ENCODE results near the gene ZNF679. TPM values are rescaled to one million over a fixed set of nuclear protein-coding genes. Genes with fewer than 3 reads are reported as not detected.
"Not testable (repeated sequence)": the region's sequence is repeated elsewhere in the genome, so short reads cannot be mapped to it uniquely, and the experiment has no call there.

ZNF679 gene
- total RNA-seq (2012; rRNA removed) = not detected in 2 replicates

DNA sequence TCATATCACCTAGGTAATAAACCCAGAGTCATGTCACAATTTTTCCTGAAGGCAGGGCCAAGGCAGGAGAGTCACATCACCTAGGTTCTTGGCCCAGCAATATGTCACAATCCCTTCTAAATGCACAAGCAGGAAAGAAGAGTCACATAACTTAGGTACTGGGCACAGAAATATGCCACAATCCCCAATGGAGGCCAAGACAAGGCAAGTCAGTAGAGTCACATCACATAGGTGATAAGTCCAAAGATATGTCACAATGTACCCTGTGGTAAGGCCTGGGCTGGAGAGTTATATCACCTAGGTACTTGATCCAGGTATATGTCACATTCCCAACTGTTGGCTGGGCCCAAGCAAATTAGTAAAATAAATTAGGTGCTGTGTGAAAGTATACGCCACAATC lies at the start of gene ZNF679:
Gene ZNF679, plus strand, starts transcription at position 301 of the 400 bp plus-strand sequence. CDS start 20,644 bp downstream, outside the sequence.
- H3K27me3 ChIP-seq (ENCODE audit: control insufficient read depth, insufficient read depth, low read length); H3K4me3 ChIP-seq (ENCODE audit: low read length); H3K9ac ChIP-seq (ENCODE audit: low read depth, low read length); H3K4me1 ChIP-seq (ENCODE audit: control insufficient read depth, insufficient read depth, low read length); H3K36me3 ChIP-seq (ENCODE audit: insufficient read depth, low read length); H3K4me2 ChIP-seq (ENCODE audit: low read length): not testable (repeated sequence)
- H3K9me3 ChIP-seq (replicated peaks; ENCODE audit: low read length) = peaks cover 16% of the 10 kb centered on the region

DNA sequence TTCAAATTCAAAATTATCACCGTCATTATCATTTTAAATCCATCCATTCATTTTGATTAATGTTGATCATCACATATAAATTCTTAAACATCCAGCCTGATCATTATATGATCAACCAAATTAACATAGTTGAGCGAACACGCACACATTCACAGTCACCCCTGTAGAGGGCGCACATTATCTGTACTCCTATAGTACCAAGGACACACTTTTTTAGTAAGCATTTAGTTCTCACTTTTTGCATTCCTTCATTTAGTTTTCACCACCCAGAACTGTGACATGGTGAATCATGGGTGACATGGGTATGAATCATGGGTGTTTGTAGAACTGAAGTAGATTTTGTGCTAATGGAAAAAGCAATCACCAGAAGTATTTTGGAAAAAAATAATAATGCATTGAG lies 47.3 kb upstream of the ZNF679 start:
- no peaks in the 10 kb centered on the region for H3K4me1 ChIP-seq (ENCODE audit: control insufficient read depth, insufficient read depth, low read length)
- peaks cover 12% of the 10 kb centered on the region for H3K9me3 ChIP-seq (replicated peaks; ENCODE audit: low read length)
- H3K27me3 ChIP-seq (ENCODE audit: control insufficient read depth, insufficient read depth, low read length) = no peaks in the 10 kb centered on the region
- H3K4me2 ChIP-seq (ENCODE audit: low read length) = no peak overlapping the region
- no peaks in the 10 kb centered on the region for H3K36me3 ChIP-seq (ENCODE audit: insufficient read depth, low read length)
- no peak overlapping the region for H3K9ac ChIP-seq (ENCODE audit: low read depth, low read length)
- no peak overlapping the region for H3K4me3 ChIP-seq (ENCODE audit: low read length)

DNA sequence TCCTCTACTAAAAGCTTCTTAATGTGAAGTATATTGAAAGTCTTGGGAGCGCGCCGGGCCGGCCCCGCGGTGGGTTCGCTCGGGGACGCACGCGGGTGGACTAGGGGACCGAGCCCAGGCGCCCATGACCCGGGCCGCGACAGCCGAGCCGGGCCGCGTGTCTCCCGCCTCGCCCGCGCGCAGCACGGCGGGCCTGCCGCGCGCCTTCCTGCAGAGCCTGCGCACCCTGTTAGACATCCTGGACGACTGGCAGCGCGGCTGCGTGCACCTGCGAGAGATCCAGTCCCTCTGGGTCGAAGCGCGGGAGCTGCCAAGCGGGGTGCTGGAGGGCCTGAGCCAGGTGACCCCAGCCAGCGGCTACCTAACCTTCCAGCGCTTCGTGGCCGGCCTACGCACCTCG lies 46.7 kb upstream of the ZNF679 start:
- Histone ChIP-seq H3K9ac (ENCODE audit: low read depth, low read length) (no peak overlapping the region), H3K4me2 (ENCODE audit: low read length) (no peak overlapping the region), H3K36me3 (ENCODE audit: insufficient read depth, low read length) (no peaks in the 10 kb centered on the region), H3K27me3 (ENCODE audit: control insufficient read depth, insufficient read depth, low read length) (no peaks in the 10 kb centered on the region), H3K4me1 (ENCODE audit: control insufficient read depth, insufficient read depth, low read length) (no peaks in the 10 kb centered on the region), H3K4me3 (ENCODE audit: low read length) (no peak overlapping the region), H3K9me3 (replicated peaks; ENCODE audit: low read length) (peaks cover 12% of the 10 kb centered on the region)

DNA sequence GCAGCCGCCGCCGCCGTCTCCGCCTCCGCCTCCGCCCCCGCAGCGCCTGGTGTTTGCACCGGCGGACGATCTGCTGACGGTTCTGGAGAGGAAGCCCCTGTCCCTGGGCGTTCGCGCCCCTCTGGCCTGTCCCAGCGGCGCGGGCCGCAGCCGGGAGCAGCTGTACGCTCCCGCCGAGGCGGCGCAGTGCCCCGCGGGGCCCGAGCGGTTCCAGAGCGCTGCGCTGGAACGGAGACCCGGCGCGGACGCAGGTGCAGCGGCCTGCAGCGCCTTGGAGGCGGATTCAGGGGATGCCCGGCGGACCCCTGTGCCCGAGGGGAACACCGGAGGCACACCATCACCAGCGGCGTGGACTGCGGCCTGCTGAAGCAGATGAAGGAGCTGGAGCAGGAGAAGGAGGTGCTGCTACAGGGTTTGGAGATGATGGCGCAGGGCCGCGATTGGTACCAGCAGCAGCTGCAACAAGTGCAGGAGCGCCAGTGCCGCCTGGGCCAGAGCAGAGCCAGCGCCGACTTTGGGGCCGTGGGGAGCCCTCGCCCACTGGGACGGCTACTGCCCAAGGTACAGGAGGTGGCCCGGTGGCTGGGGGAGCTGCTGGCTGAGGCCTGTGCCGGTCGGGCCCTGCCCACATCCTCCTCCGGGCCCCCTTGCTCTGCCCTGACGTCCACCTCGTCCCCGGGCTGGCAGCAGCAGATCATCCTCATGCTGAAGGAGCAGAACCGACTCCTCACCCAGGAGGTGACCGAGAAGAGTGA lies 46.1 kb upstream of the ZNF679 start:
- Histone ChIP-seq H3K4me3 (ENCODE audit: low read length) (no peak overlapping the region), H3K4me1 (ENCODE audit: control insufficient read depth, insufficient read depth, low read length) (no peaks in the 10 kb centered on the region), H3K9me3 (replicated peaks; ENCODE audit: low read length) (peaks cover 12% of the 10 kb centered on the region), H3K27me3 (ENCODE audit: control insufficient read depth, insufficient read depth, low read length) (no peaks in the 10 kb centered on the region), H3K9ac (ENCODE audit: low read depth, low read length) (no peak overlapping the region), H3K36me3 (ENCODE audit: insufficient read depth, low read length) (no peaks in the 10 kb centered on the region), H3K4me2 (ENCODE audit: low read length) (no peak overlapping the region)

DNA sequence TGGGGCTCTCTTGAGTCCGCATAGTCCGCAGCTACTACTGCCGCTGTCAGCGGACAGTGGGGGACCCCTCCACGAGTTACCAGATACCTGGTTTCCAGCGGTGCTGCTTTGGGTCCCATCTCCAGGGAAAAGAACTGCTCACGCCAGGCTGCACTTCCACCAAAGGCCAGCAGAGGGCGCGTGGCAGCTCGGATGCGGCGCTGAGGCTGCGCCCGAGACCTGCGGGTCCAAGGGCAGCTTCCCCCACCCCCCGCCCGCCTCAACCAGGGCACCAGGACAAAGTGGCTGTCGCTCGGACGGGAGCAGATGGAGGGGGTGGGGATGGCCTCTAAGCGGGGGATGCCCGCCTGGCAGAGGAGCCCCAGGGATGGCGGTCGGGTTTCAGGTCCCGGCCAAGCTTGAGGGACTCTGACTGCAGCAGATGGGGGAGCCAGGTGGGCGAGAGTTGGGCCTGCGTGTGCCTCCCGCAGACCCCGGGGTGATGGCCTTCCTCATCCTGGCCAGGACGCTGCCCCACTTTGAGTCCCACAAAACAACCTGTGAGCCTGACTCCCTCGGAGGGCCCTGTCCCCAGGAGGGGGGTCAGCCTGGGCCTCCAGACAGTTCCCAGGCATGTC lies 45.0 kb upstream of the ZNF679 start:
- peaks cover 12% of the 10 kb centered on the region for H3K9me3 ChIP-seq (replicated peaks; ENCODE audit: low read length)
- H3K9ac ChIP-seq (ENCODE audit: low read depth, low read length) = no peak overlapping the region
- no peaks in the 10 kb centered on the region for H3K4me1 ChIP-seq (ENCODE audit: control insufficient read depth, insufficient read depth, low read length)
- H3K4me3 ChIP-seq (ENCODE audit: low read length) = no peak overlapping the region
- H3K27me3 ChIP-seq (ENCODE audit: control insufficient read depth, insufficient read depth, low read length) = no peaks in the 10 kb centered on the region
- H3K36me3 ChIP-seq (ENCODE audit: insufficient read depth, low read length) = no peaks in the 10 kb centered on the region
- H3K4me2 ChIP-seq (ENCODE audit: low read length) = no peak overlapping the region

DNA sequence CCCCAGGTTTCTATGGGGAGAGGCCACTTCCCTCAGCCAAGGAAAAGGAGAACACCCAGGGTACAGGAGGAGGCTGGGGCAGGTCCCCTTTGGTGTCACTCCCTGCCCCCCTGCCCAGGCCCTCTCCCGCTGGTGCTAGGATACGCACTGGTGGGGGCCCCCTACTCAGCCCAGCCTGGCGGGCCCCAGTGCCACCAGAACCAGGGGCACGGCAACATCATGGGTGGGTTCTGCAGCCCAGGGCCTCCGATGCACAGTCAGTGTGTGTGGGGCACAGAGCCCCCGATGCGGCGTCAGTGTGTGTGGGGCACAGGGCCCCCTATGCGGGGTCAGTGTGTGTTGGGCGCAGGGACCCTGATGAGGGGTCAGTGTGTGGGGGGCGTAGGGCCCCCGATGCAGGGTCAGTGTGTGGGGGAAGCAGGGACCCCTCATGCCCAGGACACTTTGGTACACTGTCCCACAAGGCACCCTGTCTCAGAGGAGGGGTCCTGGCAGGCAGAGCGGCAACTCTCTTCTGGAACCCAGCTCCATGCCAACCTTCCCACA lies 44.4 kb upstream of the ZNF679 start:
- Histone ChIP-seq H3K9ac (ENCODE audit: low read depth, low read length) (no peak overlapping the region), H3K4me1 (ENCODE audit: control insufficient read depth, insufficient read depth, low read length) (no peaks in the 10 kb centered on the region), H3K4me3 (ENCODE audit: low read length) (no peak overlapping the region), H3K9me3 (replicated peaks; ENCODE audit: low read length) (peaks cover 12% of the 10 kb centered on the region), H3K4me2 (ENCODE audit: low read length) (no peak overlapping the region), H3K27me3 (ENCODE audit: control insufficient read depth, insufficient read depth, low read length) (no peaks in the 10 kb centered on the region), H3K36me3 (ENCODE audit: insufficient read depth, low read length) (no peaks in the 10 kb centered on the region)

DNA sequence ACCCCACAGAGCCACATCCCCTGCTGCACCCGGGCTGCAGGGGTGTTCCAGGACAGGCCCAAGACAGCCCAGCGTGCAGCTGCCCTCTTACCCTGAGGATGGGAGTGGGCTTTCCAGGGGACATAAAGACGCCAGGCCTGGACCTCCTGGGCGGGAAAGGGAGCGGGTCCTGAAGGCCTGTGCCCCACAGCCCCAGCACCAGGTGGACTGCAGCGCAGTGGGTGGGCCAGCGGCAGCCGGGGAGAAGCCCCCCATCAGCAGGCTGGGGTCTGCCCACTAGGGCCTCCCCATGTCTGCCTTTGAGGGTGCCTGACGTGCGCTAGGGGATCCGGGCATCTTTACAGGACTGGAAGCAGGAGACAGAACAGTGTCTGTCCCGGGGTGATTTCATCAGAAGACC lies 43.9 kb upstream of the ZNF679 start:
- no peaks in the 10 kb centered on the region for H3K36me3 ChIP-seq (ENCODE audit: insufficient read depth, low read length)
- no peaks in the 10 kb centered on the region for H3K4me1 ChIP-seq (ENCODE audit: control insufficient read depth, insufficient read depth, low read length)
- no peak overlapping the region for H3K4me2 ChIP-seq (ENCODE audit: low read length)
- no peak overlapping the region for H3K4me3 ChIP-seq (ENCODE audit: low read length)
- no peak overlapping the region for H3K9ac ChIP-seq (ENCODE audit: low read depth, low read length)
- no peaks in the 10 kb centered on the region for H3K27me3 ChIP-seq (ENCODE audit: control insufficient read depth, insufficient read depth, low read length)
- peaks cover 12% of the 10 kb centered on the region for H3K9me3 ChIP-seq (replicated peaks; ENCODE audit: low read length)

DNA sequence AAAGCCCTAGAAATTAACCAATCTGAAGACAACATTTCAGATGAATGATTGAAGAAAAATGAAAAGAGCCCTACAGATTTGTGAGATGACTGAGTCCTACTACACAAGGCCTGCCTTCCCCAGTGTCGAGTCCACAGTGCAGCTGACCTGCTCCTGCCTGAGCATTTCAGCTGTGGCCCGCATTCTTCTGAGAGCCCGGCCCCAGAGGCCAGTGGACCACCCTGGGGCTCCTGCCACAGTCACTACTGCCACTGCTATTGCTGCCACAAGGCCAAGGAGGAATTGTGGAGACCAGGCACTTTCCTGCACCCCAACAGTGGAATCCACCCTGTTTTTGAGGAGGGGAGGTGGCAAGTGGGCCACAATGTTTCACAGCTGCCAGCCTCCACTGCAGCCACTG lies 40.9 kb upstream of the ZNF679 start:
- Histone ChIP-seq H3K4me2 (ENCODE audit: low read length) (no peak overlapping the region), H3K4me3 (ENCODE audit: low read length) (no peak overlapping the region), H3K4me1 (ENCODE audit: control insufficient read depth, insufficient read depth, low read length) (no peaks in the 10 kb centered on the region), H3K27me3 (ENCODE audit: control insufficient read depth, insufficient read depth, low read length) (no peaks in the 10 kb centered on the region), H3K9ac (ENCODE audit: low read depth, low read length) (no peak overlapping the region), H3K36me3 (ENCODE audit: insufficient read depth, low read length) (no peaks in the 10 kb centered on the region), H3K9me3 (replicated peaks; ENCODE audit: low read length) (peaks cover 9% of the 10 kb centered on the region)

DNA sequence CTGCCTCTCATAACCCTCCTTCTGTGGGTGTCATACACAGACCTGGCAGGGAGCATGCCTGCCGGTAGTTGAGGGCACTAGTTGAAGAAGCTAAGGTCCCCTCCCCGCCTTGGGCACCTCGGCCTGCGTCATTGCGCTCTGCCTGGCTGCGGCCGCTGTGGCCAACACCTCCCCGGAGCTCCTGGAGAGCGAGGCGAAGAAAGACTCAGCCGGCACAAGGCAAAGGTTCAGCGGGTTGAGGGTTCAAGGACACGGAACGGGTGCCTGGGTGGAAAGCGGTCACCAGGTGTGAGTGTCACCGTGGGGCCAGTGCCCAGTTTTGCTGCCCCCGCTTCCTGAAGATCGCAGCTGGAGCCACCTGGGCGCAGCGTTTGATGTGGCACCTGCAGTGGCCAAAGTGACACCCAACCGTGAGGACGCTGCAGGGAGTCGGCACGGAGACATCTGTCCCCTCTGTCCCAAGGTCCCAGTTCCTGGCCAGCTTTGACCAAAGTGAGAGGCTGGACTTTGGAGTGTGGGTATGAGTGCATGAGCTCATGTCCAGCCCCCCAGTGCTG lies 36.0 kb upstream of the ZNF679 start:
- no peak overlapping the region for H3K4me2 ChIP-seq (ENCODE audit: low read length)
- no peaks in the 10 kb centered on the region for H3K4me1 ChIP-seq (ENCODE audit: control insufficient read depth, insufficient read depth, low read length)
- H3K9me3 ChIP-seq (replicated peaks; ENCODE audit: low read length) = no peaks in the 10 kb centered on the region
- no peaks in the 10 kb centered on the region for H3K36me3 ChIP-seq (ENCODE audit: insufficient read depth, low read length)
- H3K4me3 ChIP-seq (ENCODE audit: low read length) = no peak overlapping the region
- H3K9ac ChIP-seq (ENCODE audit: low read depth, low read length) = no peak overlapping the region
- H3K27me3 ChIP-seq (ENCODE audit: control insufficient read depth, insufficient read depth, low read length) = no peaks in the 10 kb centered on the region

DNA sequence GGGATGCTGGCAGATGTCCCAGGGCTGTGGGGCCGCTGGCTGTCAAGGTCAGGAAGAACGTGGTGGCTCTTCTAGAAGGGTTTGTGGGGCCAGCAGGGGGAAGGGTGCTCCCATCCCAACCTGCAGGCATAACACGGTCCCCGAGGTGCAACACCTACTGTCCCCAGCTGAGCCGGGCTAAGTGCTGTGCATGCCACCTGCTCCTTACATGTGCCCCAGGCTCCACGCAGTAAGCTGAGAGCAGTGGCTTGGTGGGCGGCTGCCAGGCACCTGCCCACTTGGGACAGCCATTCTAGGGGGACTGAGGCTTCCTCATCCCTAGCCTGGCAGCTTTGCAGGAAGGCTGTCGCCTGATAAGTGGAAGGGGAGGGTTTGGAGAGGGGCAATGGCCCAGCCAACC lies 35.5 kb upstream of the ZNF679 start:
- H3K4me3 ChIP-seq (ENCODE audit: low read length) = no peak overlapping the region
- no peaks in the 10 kb centered on the region for H3K4me1 ChIP-seq (ENCODE audit: control insufficient read depth, insufficient read depth, low read length)
- H3K4me2 ChIP-seq (ENCODE audit: low read length) = no peak overlapping the region
- H3K9ac ChIP-seq (ENCODE audit: low read depth, low read length) = no peak overlapping the region
- no peaks in the 10 kb centered on the region for H3K36me3 ChIP-seq (ENCODE audit: insufficient read depth, low read length)
- no peaks in the 10 kb centered on the region for H3K9me3 ChIP-seq (replicated peaks; ENCODE audit: low read length)
- H3K27me3 ChIP-seq (ENCODE audit: control insufficient read depth, insufficient read depth, low read length) = no peaks in the 10 kb centered on the region

DNA sequence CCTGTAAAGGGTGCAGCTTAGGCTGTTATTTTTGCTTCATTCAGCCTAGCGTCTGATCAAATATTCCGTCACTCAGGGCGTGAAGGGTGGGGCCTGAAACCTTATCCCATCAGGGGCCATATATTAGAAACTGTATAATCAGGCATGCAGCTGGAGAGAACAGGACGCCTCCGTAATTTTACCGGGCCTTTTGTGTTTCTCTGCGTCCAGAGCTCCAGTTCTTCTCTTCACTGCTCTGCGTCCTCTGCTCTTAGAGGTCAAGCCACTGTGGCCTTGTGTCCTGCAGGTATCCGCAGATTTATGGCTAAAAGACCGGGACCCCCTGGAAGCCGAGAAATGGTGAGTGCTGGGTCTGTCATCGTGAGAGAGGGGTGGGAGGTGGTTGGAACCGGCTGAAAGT lies 21.4 kb upstream of the ZNF679 start, which contains the start of gene ZNF735:
Gene ZNF735, plus strand, starts transcription at position 301 of the 400 bp plus-strand sequence. Its CDS starts 0 bp downstream, at position 301.
- H3K4me1 ChIP-seq (ENCODE audit: control insufficient read depth, insufficient read depth, low read length) = no peaks in the 10 kb centered on the region
- no peak within 1 kb of the TSS for H3K4me2 ChIP-seq (ENCODE audit: low read length)
- H3K27me3 ChIP-seq (ENCODE audit: control insufficient read depth, insufficient read depth, low read length) = no peaks in the 10 kb centered on the region
- no peaks in the 10 kb centered on the region for H3K36me3 ChIP-seq (ENCODE audit: insufficient read depth, low read length)
- no peak within 1 kb of the TSS for H3K9ac ChIP-seq (ENCODE audit: low read depth, low read length)
- no peak within 1 kb of the TSS for H3K4me3 ChIP-seq (ENCODE audit: low read length)
- H3K9me3 ChIP-seq (replicated peaks; ENCODE audit: low read length) = no peaks in the 10 kb centered on the region

Data from skeletal muscle satellite cell (primary cell).